ENCODE data around the gene TECR. TPM values are rescaled to one million over a fixed set of nuclear protein-coding genes. Genes with fewer than 3 reads are reported as not detected.
"Not testable (repeated sequence)": the region's sequence is repeated elsewhere in the genome, so short reads cannot be mapped to it uniquely, and the experiment has no call there.

The TECR gene
- total RNA-seq, 1 donor from 2014 or later, result 61.4 TPM

DNA sequence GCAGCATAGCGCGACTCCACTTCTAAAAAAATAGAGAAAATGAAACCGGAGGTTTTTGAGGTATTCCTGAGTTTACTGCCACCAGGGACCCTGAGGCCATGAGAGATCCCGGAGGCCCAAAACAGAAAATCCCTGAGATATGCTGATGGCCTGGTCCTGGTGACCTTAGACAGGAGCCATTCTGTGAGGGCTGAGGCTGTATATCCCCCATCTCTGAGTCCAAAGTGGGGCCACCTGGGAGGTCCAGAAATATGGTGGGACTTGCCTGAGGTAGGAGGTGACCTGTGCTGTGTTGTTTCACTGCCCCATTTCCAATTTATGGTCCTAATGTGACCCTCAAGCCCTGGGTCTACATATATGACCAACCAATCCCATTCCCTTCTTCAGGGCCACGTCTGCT, 55.0 kb downstream of the TECR start:
- DNase-seq (ENCODE audit: low spot score), result not testable (repeated sequence)

DNA sequence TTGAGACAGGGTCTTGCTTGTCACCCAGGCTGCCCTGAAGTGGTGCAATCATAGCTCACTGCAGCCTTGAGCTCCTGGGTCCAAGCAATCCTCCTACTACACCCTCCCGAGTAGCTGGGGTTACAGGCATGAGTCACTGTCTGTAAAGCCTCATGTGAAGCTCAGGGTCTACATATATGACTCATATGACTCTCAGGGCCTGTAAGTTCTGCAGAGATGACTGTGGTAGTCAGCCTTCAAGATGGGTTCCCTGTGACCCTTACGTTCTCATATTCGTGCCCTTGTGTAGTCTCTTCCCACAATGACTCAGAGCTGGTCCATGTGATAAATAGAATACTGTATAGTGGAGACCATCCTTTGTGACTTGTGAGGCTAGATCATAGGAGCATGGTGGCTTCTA, 55.8 kb downstream of the TECR start:
- not testable (repeated sequence) for DNase-seq (ENCODE audit: low spot score)

DNA sequence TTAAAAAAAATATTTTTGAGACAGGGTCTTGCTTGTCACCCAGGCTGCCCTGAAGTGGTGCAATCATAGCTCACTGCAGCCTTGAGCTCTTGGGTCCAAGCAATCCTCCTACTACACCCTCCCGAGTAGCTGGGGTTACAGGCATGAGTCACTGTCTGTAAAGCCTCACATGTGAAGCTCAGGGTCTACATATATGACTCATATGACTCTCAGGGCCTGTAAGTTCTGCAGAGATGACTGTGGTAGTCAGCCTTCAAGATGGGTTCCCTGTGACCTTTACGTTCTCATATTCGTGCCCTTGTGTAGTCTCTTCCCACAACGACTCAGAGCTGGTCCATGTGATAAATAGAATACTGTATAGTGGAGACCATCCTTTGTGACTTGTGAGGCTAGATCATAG, 60.0 kb downstream of the TECR start:
- not testable (repeated sequence) for DNase-seq (ENCODE audit: low spot score)

DNA sequence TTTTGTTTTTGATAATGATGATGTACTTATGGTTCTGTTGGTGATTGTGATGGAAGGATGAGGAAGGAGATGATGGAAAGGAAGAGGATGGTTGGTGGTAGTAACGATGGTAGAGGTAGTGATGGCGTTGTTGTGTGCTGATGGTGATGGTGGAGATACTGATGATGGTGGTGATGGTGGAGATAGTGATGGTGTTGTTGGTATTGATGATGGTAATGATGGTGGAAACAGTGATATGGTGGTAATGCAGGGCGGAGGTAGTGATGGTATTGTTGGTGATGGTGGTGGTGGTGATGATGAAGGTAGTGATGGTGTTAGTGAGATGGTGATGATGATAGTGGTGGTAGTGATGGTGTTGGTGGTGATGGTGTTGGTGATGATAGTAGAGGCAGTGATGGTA, 66.2 kb downstream of the TECR start:
- no peak for DNase-seq (ENCODE audit: low spot score)

DNA sequence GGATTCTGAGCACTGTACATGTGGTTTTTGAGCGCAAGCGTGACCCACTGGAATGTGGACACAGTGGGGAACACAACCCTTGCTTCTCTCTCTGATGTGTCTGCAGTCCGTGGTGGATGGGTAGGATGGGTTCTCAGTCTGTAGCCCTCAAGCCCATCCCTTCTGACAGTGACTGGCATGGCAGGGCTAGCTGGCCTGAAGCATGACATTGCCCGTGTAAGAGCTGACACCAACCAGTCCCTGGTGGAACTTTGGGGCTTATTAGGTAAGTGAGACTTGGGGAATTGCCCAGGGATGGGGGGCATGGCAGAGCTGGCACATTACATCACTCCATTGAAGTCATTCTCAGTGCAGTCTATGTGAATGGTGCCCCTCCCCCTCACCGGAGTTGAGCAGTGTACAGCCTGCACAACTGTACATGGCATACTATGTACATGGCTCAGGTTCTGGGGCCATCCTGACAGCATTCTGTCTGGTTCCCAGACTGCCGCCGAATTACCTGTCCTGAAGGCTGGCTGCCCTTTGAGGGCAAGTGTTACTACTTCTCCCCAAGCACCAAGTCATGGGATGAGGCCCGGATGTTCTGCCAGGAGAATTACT, 70.3 kb downstream of the TECR start:
- no peak for DNase-seq (ENCODE audit: low spot score)

DNA sequence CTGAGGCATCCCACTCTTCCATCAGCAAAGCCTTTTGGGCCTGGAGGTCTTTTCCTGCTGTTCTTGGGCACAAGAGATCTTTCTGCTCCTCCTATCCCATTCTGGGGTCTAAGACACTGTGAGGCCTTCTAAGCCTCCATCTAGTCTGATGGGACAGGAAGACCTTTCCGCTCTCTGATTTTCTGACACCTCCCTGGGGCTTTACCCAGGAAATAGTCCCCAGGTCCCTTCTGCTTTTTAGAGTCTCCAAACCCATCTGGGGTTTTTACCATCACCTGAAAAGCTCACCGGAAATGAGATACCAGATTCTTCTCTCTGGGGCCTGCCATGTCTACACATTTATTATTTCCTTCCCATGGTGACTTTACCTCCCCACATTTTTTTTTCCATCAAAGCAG, 74.6 kb downstream of the TECR start:
- DNase-seq (ENCODE audit: low spot score), result no peak

DNA sequence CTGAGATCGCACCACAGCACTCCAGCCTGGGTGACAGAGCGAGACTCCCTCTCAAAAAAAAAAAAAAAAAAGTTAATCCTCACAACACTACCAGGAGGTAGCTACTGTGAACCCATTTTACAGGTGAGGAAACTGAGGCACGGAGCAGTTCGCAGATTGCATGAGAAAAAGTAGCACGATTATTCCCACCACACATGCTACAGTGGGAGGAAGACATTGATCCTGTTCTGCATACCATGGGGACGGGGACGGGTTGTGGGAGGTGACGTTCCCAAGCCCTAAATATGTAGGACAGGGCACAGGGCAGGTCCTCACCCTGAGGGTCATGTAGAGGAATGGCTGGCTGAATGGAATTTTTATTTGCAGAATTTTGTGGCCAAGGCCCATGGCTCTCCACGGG, 77.2 kb downstream of the TECR start:
- DNase-seq (ENCODE audit: low spot score), result no peak

DNA sequence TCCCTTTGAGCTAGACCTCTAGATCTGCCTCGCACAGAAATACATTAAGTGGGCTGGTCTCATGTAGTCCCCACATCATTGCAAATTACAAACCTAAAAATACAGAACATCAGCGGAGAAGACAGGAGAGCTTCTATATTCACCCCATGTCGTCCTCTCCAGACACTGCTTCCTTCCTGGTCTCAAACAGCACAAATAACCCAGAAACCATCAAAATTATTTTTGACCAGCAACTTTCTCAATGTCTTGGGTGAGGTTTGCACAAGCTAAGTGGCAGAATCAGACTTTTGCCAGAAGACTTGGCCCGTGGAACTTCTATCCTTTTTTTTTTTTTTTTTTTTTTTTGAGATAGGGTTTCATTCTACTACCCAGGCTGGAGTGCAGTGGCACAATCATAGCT, 81.7 kb downstream of the TECR start:
- DNase-seq (ENCODE audit: low spot score), result peak; percentile 2

DNA sequence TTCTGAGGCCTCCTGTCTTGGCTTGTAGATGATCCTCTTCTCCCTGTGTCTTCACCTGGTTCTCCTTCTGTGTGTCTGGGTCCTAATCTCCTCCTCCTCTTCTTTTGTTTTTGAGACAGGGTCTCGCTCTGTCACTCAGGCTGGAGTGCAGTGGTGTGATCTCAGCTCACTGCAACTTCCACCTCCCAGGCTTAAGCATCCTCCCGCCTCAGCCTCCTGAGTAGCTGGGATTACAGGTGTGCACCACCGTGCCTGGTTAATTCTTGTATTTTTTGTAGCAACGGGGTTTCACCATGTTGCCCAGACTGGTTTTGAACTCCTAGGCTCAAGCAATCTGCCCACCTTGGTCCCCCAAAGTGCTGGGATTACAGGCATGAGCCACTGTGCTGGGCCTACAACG, 82.8 kb downstream of the TECR start:
- not testable (repeated sequence) for DNase-seq (ENCODE audit: low spot score)

DNA sequence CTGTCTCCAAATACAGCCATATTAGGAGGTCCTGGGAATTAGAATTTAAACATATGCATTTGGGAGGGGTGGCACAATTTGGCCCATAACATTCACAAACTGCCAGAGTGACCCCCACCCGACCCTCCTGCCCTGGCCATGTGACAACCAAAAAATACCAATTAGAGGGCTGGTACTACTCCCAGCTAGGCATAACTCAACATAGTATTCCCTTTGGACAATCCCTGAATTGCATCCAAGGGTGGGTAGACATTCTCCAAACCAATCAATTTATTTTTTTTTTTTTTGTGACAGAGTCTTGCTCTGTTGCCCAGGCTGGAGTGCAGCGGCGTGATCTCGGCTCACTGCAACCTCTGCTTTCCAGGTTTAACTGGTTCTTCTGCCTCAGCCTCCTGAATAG, 83.3 kb downstream of the TECR start:
- DNase-seq (ENCODE audit: low spot score), result no peak

DNA sequence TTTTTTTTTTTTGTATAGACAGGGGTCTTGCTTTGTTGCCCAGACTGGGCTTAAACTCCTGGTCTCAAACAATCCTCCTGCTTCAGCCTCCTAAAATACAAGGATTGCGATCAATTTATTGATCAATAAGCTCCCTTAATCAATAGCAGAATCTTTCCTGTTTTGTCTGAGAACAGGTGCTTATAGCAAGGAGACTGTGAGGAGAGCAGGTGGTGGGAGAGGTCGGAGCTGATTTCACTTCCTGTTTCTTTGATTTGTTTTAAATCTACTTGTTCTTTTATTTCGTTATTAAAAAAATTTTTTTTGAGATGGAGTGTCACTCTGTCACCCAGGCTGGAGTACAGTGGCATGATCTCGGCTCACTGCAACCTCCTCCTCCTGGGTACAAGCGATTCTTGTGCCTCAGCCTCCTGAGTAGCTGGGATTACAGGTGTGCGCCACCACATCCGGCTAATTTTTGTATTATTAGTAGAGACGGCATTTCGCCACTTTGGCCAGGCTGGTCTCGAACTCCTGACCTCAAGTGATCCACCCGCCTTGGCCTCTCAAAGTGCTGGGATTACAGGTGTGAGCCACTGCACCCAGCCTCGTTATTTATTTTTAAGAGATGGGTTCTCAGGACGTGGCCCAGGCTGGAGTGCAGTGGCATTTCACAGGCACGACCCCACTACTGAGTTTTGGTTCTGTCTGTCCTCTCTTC, 84.2 kb downstream of the TECR start:
- not testable (repeated sequence) for DNase-seq (ENCODE audit: low spot score)

DNA sequence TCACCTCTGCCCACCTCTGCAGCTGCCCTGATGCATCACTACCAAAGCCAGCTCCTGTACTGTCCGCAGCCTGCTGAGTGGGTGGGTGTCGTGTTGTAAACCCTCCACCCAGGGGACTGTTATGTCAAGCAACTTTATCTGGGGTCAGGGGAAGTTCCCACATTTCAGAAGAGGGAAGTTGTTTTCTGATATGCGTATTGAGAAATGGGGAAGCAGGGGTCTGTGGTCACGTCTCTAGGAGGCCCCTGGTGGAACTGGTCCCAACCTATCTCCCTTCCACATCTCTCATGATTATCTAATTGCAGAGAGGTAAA, 84.7 kb downstream of the TECR start:
- DNase-seq (ENCODE audit: low spot score), result peak; percentile 5

Other genes with a start within 250 kb of the TECR start
- 49.4 TPM for gene ADGRE5, start 148.2 kb upstream of the TECR start, total RNA-seq (ENCODE audit: insufficient read depth, low replicate concordance)
- gene DDX39A, start 110.3 kb upstream of the TECR start, total RNA-seq (ENCODE audit: insufficient read depth, low replicate concordance), result 34.9 TPM
- gene PKN1, start 96.3 kb upstream of the TECR start, total RNA-seq (ENCODE audit: insufficient read depth, low replicate concordance), result 59.7 TPM
- gene PTGER1, start 54.2 kb upstream of the TECR start, total RNA-seq (ENCODE audit: insufficient read depth, low replicate concordance), result not detected
- 81.1 TPM for gene GIPC1, start 33.5 kb upstream of the TECR start, total RNA-seq (ENCODE audit: insufficient read depth, low replicate concordance)
- 40.2 TPM for gene DNAJB1, start 11.2 kb upstream of the TECR start, total RNA-seq (ENCODE audit: insufficient read depth, low replicate concordance)
- gene NDUFB7, start 42.5 kb downstream of the TECR start, total RNA-seq (ENCODE audit: insufficient read depth, low replicate concordance), result 227 TPM
- not detected for gene CLEC17A, start 53.5 kb downstream of the TECR start, total RNA-seq (ENCODE audit: insufficient read depth, low replicate concordance)
- gene ADGRE3, start 145.2 kb downstream of the TECR start, total RNA-seq (ENCODE audit: insufficient read depth, low replicate concordance), result not detected
- gene ZNF333, start 160.5 kb downstream of the TECR start, total RNA-seq (ENCODE audit: insufficient read depth, low replicate concordance), result 19.3 TPM
- gene ADGRE2, start 249.0 kb downstream of the TECR start, total RNA-seq (ENCODE audit: insufficient read depth, low replicate concordance), result 3.9 TPM

All from umbilical cord (tissue), 2 donors.